HL-60 (cell line): ENCODE measurements around the gene NET1.

ENCODE experiments used
- GABPA ChIP-seq: IDR thresholded peaks from 2 replicates; pipeline ENCODE4 v1.6.1; 2012; ENCODE audit warnings: low read depth
- POLR2AphosphoS5 ChIP-seq: IDR thresholded peaks from 2 replicates; pipeline ENCODE4 v1.6.1; 2012; ENCODE audit warnings: low read depth
- SPI1 ChIP-seq: IDR thresholded peaks from 2 replicates; pipeline ENCODE4 v1.6.1; 2012; ENCODE audit warnings: low read depth, mild to moderate bottlenecking, borderline replicate concordance
- TF ChIP-seq, protein P1 (sequence below): IDR thresholded peaks from one replicate; pipeline ENCODE4 v1.5.1; 2011; ENCODE audit warnings: low read length, control low read depth, inconsistent platforms; ENCODE audit not compliant: insufficient read depth
- TF ChIP-seq, protein P2 (sequence below): IDR thresholded peaks from 2 replicates; pipeline ENCODE4 v1.6.1; 2012; ENCODE audit warnings: low read depth; ENCODE audit not compliant: insufficient replicate concordance

DNA sequence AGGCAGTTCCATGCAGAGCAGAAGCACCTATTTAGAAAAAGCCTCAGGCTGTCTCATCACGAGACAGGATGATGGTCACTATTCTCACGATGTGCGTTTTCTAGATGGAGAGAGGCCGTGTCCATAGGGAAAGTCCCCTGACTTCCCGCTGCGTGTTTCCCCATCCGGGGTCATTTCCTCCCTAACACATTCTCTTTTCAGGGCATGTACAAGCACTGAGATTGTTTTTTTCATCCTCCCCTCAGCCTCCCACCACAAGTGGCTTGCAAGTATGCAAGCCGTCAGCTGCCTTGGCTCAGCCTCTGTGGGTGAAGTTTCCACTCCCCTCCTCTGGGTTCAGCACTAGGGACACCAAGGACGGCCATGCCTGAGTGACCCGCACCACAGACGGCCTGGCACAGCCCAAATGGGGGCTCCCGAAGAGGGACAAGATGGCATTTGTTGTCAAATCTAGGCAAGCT lies 89.7 kb downstream of the NET1 start:
- no peak for TF ChIP-seq POLR2AphosphoS5
- TF ChIP-seq, protein P1, sequence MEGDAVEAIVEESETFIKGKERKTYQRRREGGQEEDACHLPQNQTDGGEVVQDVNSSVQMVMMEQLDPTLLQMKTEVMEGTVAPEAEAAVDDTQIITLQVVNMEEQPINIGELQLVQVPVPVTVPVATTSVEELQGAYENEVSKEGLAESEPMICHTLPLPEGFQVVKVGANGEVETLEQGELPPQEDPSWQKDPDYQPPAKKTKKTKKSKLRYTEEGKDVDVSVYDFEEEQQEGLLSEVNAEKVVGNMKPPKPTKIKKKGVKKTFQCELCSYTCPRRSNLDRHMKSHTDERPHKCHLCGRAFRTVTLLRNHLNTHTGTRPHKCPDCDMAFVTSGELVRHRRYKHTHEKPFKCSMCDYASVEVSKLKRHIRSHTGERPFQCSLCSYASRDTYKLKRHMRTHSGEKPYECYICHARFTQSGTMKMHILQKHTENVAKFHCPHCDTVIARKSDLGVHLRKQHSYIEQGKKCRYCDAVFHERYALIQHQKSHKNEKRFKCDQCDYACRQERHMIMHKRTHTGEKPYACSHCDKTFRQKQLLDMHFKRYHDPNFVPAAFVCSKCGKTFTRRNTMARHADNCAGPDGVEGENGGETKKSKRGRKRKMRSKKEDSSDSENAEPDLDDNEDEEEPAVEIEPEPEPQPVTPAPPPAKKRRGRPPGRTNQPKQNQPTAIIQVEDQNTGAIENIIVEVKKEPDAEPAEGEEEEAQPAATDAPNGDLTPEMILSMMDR = no peak
- TF ChIP-seq GABPA = no peak
- TF ChIP-seq, protein P2, sequence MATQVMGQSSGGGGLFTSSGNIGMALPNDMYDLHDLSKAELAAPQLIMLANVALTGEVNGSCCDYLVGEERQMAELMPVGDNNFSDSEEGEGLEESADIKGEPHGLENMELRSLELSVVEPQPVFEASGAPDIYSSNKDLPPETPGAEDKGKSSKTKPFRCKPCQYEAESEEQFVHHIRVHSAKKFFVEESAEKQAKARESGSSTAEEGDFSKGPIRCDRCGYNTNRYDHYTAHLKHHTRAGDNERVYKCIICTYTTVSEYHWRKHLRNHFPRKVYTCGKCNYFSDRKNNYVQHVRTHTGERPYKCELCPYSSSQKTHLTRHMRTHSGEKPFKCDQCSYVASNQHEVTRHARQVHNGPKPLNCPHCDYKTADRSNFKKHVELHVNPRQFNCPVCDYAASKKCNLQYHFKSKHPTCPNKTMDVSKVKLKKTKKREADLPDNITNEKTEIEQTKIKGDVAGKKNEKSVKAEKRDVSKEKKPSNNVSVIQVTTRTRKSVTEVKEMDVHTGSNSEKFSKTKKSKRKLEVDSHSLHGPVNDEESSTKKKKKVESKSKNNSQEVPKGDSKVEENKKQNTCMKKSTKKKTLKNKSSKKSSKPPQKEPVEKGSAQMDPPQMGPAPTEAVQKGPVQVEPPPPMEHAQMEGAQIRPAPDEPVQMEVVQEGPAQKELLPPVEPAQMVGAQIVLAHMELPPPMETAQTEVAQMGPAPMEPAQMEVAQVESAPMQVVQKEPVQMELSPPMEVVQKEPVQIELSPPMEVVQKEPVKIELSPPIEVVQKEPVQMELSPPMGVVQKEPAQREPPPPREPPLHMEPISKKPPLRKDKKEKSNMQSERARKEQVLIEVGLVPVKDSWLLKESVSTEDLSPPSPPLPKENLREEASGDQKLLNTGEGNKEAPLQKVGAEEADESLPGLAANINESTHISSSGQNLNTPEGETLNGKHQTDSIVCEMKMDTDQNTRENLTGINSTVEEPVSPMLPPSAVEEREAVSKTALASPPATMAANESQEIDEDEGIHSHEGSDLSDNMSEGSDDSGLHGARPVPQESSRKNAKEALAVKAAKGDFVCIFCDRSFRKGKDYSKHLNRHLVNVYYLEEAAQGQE = no peak
- no peak for TF ChIP-seq SPI1
